Activated CD8-positive, alpha-beta T cell treated with anti-CD3 and anti-CD28 coated beads, Interleukin-2, amount 10 ng/mL, durations not matched to agents 7 days and 5 days (primary cell): Measurements from ENCODE around the gene HOOK2. TPM values are rescaled to one million over a fixed set of nuclear protein-coding genes. Genes with fewer than 3 reads are reported as not detected.
A peak's percentile ranks its signal among the peaks of the same experiment; 100 is the strongest.

ENCODE experiments used
- ATAC-seq: fragments of 150-1000 bp; cut with Tn5 transposase; one replicate; pipeline ENCODE4 v1.10.0; 2021; ENCODE audit warnings: moderate library complexity
- CTCF ChIA-PET: fragments of 350-600 bp; sonication (Branson Sonifier 250); formaldehyde crosslinking; loops from one replicate; lab custom pipeline; 2021; ENCODE audit warnings: antibody characterized with exemption; lab: Charles Lee
- POLR2A ChIA-PET: fragments of 350-600 bp; sonication (Branson Sonifier 250); formaldehyde crosslinking; loops from one replicate; lab custom pipeline; 2021; ENCODE audit warnings: antibody characterized with exemption; lab: Charles Lee
- DNase-seq: peaks from one replicate; pipeline ENCODE4 v3.0.0-alpha.2; 2020
- H3K27ac Mint-ChIP-seq: one replicate; pipeline ENCODE4 v1.8.0; 2021; ENCODE audit warnings: mild to moderate bottlenecking, mixed read lengths
- H3K27me3 Mint-ChIP-seq: one replicate; pipeline ENCODE4 v1.8.0; 2021; ENCODE audit warnings: low read depth, mixed read lengths
- H3K36me3 Mint-ChIP-seq: one replicate; pipeline ENCODE4 v1.8.0; 2021; ENCODE audit warnings: low read depth, mixed read lengths
- H3K4me1 Mint-ChIP-seq: one replicate; pipeline ENCODE4 v1.8.0; 2021; ENCODE audit warnings: low read depth, mixed read lengths
- H3K4me3 Mint-ChIP-seq: one replicate; pipeline ENCODE4 v1.8.0; 2021; ENCODE audit warnings: mild to moderate bottlenecking, mixed read lengths
- H3K9me3 Mint-ChIP-seq: one replicate; pipeline ENCODE4 v1.8.0; 2022; ENCODE audit warnings: mixed read lengths; ENCODE audit not compliant: insufficient read depth
- total RNA-seq, 2 experiments: library from RNA; stranded (reverse); gene quantifications; one replicate each; pipeline ENCODE4 v1.2.3, GENCODE V29; 2021

HOOK2 gene
- total RNA-seq, 2 experiments from 2014 or later, result 14.4 to 16.9 TPM

DNA sequence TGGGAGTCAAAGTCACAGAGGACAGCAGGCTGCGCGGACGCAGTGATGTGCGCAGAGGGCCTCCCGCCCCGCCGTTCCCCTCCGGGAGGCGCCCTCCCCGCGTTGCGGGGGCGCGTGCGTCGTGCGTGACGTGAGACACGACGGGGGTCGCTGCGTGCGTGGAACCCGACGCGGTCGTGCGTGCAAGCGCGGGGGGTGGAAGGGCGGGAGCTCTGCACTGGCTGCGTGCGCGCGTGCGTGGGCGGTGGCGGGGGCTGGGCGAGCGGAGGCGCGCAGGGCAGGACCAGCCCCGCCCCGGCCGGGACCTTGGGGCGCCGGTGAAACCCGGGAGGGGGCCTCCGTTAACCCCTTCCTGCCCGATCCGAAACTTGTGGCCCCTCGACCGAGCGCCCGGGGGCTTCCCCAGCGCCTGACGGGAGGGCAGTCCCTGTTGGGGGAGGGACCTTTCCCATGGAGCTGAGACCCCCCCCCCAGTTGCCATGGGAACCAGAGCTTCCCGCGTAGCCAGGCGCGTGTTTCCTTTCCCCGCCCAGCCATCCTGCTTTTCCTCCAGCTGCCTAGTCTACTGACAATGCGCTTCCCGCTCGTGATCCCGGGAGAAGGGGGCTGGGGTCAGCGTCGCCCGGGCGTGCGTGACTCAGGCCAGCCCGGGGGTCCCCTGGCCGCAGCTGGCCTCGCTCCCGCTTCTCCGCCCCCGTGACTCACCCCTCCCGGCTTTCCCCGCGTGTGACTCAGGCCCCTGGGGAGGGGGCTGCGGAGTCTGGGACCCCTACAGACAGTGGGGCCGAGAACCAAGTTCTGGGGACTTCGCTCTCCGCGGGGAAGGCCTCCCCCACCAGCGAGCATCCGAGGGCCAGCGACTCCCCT is 7.3 kb upstream of the HOOK2 start:
- ATAC-seq, result peak; percentile 51
- H3K9me3 Mint-ChIP-seq, result no peaks in the 10 kb centered on the region
- CTCF ChIA-PET, result interaction anchor here (1.1 to 1.9 kb wide), 3 partner anchors 9 to 13 kb away, joined by 4 to 23 read pairs (median 17); partner anchors contain the start of gene JUNB

DNA sequence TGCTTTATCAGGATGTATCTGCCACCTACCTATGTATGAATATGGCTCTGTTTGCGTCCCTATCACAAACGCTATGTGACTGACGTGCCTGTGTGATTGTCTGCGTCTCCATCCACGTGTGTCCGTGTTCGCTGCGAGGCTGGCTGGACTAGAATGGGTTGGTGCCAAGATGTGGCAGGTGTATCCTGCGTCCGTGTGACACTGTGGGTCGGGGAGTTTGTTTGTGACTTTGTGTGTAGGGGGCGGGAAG is 6.7 kb upstream of the HOOK2 start:
- peaks cover 46% of the 10 kb centered on the region for H3K4me1 Mint-ChIP-seq
- peak overlapping the region; percentile 98 for H3K27ac Mint-ChIP-seq
- H3K36me3 Mint-ChIP-seq, result no peaks in the 10 kb centered on the region
- ChIA-PET CTCF (interaction anchor here (1.1 to 1.9 kb wide), 4 partner anchors 9 to 14 kb away, joined by 4 to 23 read pairs (median 15); partner anchors contain the start of gene JUNB), POLR2A (interaction anchor here (15.2 kb wide), 1 partner anchor 12 kb away, joined by 380 read pairs; the partner anchor contains the start of gene JUNB)
- DNase-seq (no peak), ATAC-seq (peak; percentile 10)
- no peaks in the 10 kb centered on the region for H3K27me3 Mint-ChIP-seq
- H3K9me3 Mint-ChIP-seq, result no peaks in the 10 kb centered on the region
- H3K4me3 Mint-ChIP-seq, result peak overlapping the region; percentile 82

More for the DNA sequence above, 7.3 kb upstream of the HOOK2 start:
- peak; percentile 87 for DNase-seq
- Mint-ChIP-seq H3K4me1 (peaks cover 42% of the 10 kb centered on the region), H3K4me3 (peak overlapping the region; percentile 82), H3K27ac (peak overlapping the region; percentile 98), H3K36me3 (no peaks in the 10 kb centered on the region), H3K27me3 (no peaks in the 10 kb centered on the region)
- POLR2A ChIA-PET, result interaction anchor here (0.6 to 15.2 kb wide), 4 partner anchors 9 to 1687 kb away, joined by 3 to 380 read pairs (median 4); partner anchors contain the start of gene JUNB

- POLR2A ChIA-PET, result interaction anchor here (1.1 to 15.2 kb wide), 3 partner anchors 9 to 22 kb away, joined by 3 to 380 read pairs (median 20); partner anchors contain the start of gene JUNB
- no peak for ATAC-seq
- CTCF ChIA-PET, result interaction anchor here (1.0 to 8.5 kb wide), 7 partner anchors 9 to 68 kb away, joined by 4 to 390 read pairs (median 15); partner anchors contain the start of genes JUNB, PRDX2 and THSD8
- peaks cover 47% of the 10 kb centered on the region for H3K4me1 Mint-ChIP-seq
- H3K4me3 Mint-ChIP-seq, result peak overlapping the region; percentile 72
- H3K27ac Mint-ChIP-seq, result peak overlapping the region; percentile 85
- no peak for DNase-seq
- H3K27me3 Mint-ChIP-seq, result no peaks in the 10 kb centered on the region
- H3K36me3 Mint-ChIP-seq, result no peaks in the 10 kb centered on the region
- H3K9me3 Mint-ChIP-seq, result no peaks in the 10 kb centered on the region
These were observed 4.0 kb upstream of the HOOK2 start for GRCh38 chr19:12779162-12779993.

DNA sequence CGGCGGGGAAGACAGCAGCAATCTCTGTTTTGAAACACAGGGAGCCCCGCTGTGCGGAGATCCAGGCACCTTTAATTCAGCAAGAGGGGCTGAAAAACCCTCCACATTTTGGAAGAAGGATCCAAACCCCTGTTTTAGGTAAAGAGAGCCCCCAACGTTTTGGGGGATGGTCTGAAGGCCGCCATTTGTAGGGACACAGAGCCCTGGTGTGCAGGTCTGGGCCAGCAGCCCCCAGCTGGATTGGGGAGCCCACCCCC is 3.5 kb upstream of the HOOK2 start:
- no peak for ATAC-seq
- H3K9me3 Mint-ChIP-seq, result no peaks in the 10 kb centered on the region
- H3K4me1 Mint-ChIP-seq, result peaks cover 47% of the 10 kb centered on the region
- peak overlapping the region; percentile 85 for H3K27ac Mint-ChIP-seq
- CTCF ChIA-PET, result interaction anchor here (1.0 to 8.5 kb wide), 10 partner anchors 9 to 69 kb away, joined by 4 to 390 read pairs (median 8); partner anchors contain the start of genes GET3, JUNB, PRDX2 and RNASEH2A
- peak overlapping the region; percentile 72 for H3K4me3 Mint-ChIP-seq
- H3K36me3 Mint-ChIP-seq, result no peaks in the 10 kb centered on the region
- no peaks in the 10 kb centered on the region for H3K27me3 Mint-ChIP-seq
- POLR2A ChIA-PET, result interaction anchor here (1.1 to 15.2 kb wide), 4 partner anchors 10 to 40 kb away, joined by 3 to 380 read pairs (median 12); partner anchors contain the start of gene JUNB
- no peak for DNase-seq

GRCh38 chr19:12778017-12778904 is 2.9 kb upstream of the HOOK2 start:
- H3K27me3 Mint-ChIP-seq, result no peaks in the 10 kb centered on the region
- POLR2A ChIA-PET, result interaction anchor here (0.6 to 15.2 kb wide), 7 partner anchors 8 to 44 kb away, joined by 3 to 380 read pairs (median 5); partner anchors contain the start of gene JUNB
- DNase-seq, result peak; percentile 58
- CTCF ChIA-PET, result interaction anchor here (1.0 to 8.5 kb wide), 15 partner anchors 7 to 73 kb away, joined by 3 to 390 read pairs (median 8); partner anchors contain the start of genes GET3, JUNB, PRDX2 and RNASEH2A
- H3K9me3 Mint-ChIP-seq, result no peaks in the 10 kb centered on the region
- peak; percentile 6 for ATAC-seq
- H3K4me1 Mint-ChIP-seq, result peaks cover 45% of the 10 kb centered on the region
- peak overlapping the region; percentile 72 for H3K4me3 Mint-ChIP-seq
- peak overlapping the region; percentile 85 for H3K27ac Mint-ChIP-seq
- no peaks in the 10 kb centered on the region for H3K36me3 Mint-ChIP-seq

DNA sequence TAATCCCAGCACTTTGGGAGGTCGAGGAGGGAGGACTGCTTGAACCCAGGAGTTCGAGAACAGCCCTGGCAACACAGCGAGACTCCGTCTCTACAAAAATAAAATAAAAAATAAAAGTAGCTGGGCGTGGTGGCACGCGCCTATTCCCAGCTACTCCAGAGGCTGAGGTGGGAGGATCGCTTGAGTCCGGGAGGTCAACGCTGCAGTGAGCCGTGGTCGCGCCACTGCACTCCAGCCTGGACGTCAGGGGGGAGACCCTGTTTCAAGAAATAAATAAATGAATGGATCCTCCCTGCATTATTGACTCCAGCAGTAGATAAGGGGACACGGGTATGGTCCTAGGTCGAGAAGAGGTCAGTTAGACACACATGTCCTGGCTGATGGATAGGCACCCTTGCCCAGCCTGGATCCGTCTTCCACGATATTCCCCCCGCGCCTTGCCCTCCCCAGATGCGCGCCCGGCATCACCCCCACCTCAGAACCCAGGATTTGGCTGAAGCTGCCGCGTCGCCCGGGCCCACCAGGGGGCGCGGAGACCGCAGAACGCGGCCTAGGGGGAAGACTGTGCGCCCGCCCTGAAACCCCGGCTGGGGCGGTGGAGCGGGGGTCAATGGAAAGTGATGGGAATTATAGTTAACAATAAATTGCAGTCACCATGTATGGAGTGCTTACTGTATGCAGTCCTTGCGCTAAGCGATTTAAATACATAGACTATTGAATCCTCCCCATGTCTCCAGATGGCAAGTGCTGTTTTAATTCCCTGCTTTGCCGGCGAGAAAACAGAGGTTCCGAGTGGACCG is 2.1 kb upstream of the HOOK2 start:
- DNase-seq (peak; percentile 85), ATAC-seq (peak; percentile 48)
- H3K4me3 Mint-ChIP-seq, result peak overlapping the region; percentile 72
- H3K27ac Mint-ChIP-seq, result peak overlapping the region; percentile 85
- no peaks in the 10 kb centered on the region for H3K9me3 Mint-ChIP-seq
- H3K36me3 Mint-ChIP-seq, result no peaks in the 10 kb centered on the region
- ChIA-PET POLR2A (interaction anchor here (0.6 to 15.2 kb wide), 7 partner anchors 8 to 342 kb away, joined by 3 to 380 read pairs (median 5); partner anchors contain the start of gene JUNB), CTCF (interaction anchor here (1.0 to 8.5 kb wide), 15 partner anchors 8 to 74 kb away, joined by 3 to 390 read pairs (median 8); partner anchors contain the start of genes GET3, JUNB, PRDX2 and RNASEH2A)
- no peaks in the 10 kb centered on the region for H3K27me3 Mint-ChIP-seq
- peaks cover 48% of the 10 kb centered on the region for H3K4me1 Mint-ChIP-seq

GRCh38 chr19:12773571-12773970 is 1.8 kb downstream of the HOOK2 start:
- no peak for ATAC-seq
- no peak overlapping the region for H3K4me3 Mint-ChIP-seq
- H3K36me3 Mint-ChIP-seq, result no peaks in the 10 kb centered on the region
- H3K27ac Mint-ChIP-seq, result no peak overlapping the region
- H3K9me3 Mint-ChIP-seq, result no peaks in the 10 kb centered on the region
- peaks cover 37% of the 10 kb centered on the region for H3K4me1 Mint-ChIP-seq
- no peak for DNase-seq
- ChIA-PET CTCF (interaction anchor here (0.9 to 8.5 kb wide), 10 partner anchors 7 to 74 kb away, joined by 3 to 390 read pairs (median 4); partner anchors contain the start of gene JUNB), POLR2A (interaction anchor here (0.8 to 15.2 kb wide), 3 partner anchors 9 to 21 kb away, joined by 3 to 380 read pairs (median 4); partner anchors contain the start of gene JUNB)
- H3K27me3 Mint-ChIP-seq, result no peaks in the 10 kb centered on the region

- no peaks in the 10 kb centered on the region for H3K36me3 Mint-ChIP-seq
- peaks cover 27% of the 10 kb centered on the region for H3K4me1 Mint-ChIP-seq
- CTCF ChIA-PET, result interaction anchor here (1.5 to 8.5 kb wide), 5 partner anchors 8 to 75 kb away, joined by 6 to 390 read pairs (median 9); partner anchors contain the start of gene JUNB
- POLR2A ChIA-PET, result interaction anchor here (15.2 kb wide), 1 partner anchor 22 kb away, joined by 380 read pairs; the partner anchor contains the start of gene JUNB
- no peak overlapping the region for H3K27ac Mint-ChIP-seq
- ATAC-seq (no peak), DNase-seq (no peak)
- H3K27me3 Mint-ChIP-seq, result no peaks in the 10 kb centered on the region
- H3K4me3 Mint-ChIP-seq, result no peak overlapping the region
- H3K9me3 Mint-ChIP-seq, result no peaks in the 10 kb centered on the region
These were observed 3.0 kb downstream of the HOOK2 start for GRCh38 chr19:12772323-12772722.

DNA sequence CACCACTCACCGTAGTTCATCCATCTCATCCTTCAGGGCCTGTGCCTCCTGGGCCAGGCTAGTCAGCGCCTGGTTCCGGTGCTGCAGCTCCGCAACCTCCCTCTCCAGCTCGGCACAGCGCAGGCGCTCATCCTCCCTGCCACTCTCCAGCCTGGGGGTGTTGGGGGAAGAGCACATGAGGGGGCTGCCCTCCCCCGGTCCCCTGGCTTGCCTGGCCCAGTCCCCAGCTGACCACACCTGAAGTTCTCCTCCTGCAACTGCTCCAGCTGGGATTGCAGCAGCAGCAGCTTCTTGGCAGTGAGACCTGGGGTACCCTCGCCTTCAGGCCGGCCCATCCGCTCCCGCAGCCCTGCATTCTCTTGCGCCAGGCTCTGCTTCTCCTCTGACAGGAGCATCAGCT is 4.4 kb downstream of the HOOK2 start:
- Mint-ChIP-seq H3K27me3 (no peaks in the 10 kb centered on the region), H3K4me1 (peaks cover 24% of the 10 kb centered on the region), H3K27ac (no peak overlapping the region), H3K4me3 (no peak overlapping the region), H3K9me3 (no peaks in the 10 kb centered on the region), H3K36me3 (no peaks in the 10 kb centered on the region)
- no peak for DNase-seq
- POLR2A ChIA-PET, result interaction anchor here (15.2 kb wide), 1 partner anchor 23 kb away, joined by 380 read pairs; the partner anchor contains the start of gene JUNB
- CTCF ChIA-PET, result interaction anchor here (1.9 to 3.7 kb wide), 2 partner anchors 10 to 13 kb away, joined by 9 to 19 read pairs; no protein-coding TSS in a partner anchor
- no peak for ATAC-seq
